Measurements from ENCODE around the gene DLG5.

DNA sequence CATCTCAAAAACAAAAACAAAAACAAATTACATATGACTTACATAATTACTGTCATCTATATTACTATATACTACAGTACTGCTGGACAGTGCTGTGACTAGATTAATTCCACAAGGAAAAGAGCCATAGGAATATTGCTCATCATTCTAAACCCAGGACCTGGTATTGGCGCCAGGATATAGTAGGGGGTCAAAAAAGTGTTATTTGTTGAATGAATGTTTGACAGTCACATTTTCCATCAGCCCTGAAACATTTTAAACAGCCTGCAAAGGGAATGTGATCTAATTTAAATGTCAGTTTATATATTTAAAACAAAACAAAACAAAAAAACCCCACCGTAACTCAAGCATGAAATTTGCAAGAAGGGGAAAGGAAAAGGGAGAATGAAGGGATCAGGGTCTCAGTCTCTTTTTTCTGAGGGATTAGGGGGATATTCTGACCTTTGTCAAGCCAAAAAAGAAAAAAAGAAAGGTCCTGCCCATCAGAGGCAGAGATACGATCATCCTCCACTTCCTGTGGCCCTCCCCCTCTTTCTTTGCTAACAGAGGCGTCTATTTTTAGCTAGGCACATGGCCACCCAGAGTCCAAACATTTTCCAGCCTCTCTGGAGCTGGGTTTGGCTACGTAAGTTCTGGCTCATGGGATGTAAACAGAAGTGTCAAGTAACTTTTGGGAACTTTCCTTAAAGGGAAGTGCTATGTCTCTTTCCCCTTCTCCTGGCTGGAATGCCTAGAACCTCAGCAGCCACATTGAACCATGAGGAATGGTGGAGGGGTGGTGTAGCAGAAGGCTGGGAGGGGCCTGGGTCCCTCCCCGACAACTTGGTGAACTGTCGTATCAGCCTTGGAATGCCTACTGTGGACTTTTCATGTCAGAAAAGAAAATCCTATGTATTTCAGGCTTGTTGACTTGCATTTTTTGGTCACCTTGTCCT, 44.6 kb upstream of the DLG5 start:
- TF ChIP-seq POLR2A (IDR thresholded peaks at IDR 0.05) (no peak), POLR2AphosphoS5 (IDR thresholded peaks at IDR 0.05) (no peak)
- TF ChIP-seq, protein P1, sequence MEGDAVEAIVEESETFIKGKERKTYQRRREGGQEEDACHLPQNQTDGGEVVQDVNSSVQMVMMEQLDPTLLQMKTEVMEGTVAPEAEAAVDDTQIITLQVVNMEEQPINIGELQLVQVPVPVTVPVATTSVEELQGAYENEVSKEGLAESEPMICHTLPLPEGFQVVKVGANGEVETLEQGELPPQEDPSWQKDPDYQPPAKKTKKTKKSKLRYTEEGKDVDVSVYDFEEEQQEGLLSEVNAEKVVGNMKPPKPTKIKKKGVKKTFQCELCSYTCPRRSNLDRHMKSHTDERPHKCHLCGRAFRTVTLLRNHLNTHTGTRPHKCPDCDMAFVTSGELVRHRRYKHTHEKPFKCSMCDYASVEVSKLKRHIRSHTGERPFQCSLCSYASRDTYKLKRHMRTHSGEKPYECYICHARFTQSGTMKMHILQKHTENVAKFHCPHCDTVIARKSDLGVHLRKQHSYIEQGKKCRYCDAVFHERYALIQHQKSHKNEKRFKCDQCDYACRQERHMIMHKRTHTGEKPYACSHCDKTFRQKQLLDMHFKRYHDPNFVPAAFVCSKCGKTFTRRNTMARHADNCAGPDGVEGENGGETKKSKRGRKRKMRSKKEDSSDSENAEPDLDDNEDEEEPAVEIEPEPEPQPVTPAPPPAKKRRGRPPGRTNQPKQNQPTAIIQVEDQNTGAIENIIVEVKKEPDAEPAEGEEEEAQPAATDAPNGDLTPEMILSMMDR (IDR thresholded peaks at IDR 0.05): no peak

Data from suprapubic skin (tissue), 4 donors.